ENCODE measurements around the gene DKC1.
A peak's percentile ranks its signal among the peaks of the same experiment; 100 is the strongest.

DKC1 gene

DNA sequence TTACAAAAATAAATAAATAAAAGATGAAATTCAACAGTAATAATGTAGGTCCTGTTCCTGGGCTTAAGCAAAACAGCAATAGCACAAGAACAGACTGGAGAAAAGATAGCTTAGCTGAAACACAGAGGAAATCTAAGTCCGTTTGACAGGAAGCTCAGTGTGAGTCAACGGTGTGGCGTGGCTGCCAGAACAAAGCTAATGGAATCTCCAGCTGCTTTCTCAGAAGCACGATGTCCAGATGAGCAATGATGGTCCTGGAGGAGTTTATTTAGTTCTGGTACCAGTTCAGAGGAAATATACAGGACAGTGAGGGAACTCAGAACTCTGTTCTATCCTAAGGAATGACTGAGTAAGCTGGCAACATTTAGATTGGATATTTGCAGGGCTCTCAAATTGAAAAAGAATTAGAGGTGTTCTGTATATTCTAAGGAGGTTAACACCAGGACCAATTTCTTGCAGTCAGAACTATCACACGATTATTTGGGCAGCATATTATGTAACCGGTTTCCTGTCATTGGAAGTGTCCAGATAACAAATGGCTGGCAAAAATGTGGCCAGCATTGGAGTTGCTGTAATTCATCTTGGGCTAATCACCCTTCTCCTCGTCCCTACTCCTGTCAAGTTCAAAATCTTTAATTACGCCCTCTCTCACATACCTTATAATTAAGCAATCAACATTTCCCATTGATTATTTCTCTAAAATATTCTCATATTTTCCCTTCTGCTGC, 24.5 kb upstream of the DKC1 start:
- no peak for DNase-seq

DNA sequence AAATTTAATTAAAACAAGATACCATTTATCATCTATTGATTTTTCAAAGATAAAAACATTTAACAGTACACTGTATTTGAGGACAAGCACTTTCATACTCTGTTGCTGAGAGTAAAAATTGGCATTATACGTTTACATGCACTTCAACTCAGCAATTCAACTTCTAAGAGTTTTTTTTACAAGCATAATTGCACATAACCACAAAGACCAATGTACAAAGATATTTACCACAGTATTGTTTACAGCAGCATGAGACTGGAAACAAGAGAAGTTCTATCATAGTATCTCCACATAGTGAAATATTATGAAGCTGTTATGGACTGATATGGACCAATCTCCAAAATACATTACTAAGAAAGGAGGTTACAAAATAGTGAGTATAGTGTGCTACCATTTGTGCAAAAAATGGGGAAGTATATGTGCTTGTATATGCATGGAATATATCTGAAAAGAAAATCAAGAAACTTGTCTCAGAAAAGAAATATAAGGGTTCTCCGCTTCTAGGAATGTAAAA, 22.7 kb upstream of the DKC1 start:
- DNase-seq, result no peak

DNA sequence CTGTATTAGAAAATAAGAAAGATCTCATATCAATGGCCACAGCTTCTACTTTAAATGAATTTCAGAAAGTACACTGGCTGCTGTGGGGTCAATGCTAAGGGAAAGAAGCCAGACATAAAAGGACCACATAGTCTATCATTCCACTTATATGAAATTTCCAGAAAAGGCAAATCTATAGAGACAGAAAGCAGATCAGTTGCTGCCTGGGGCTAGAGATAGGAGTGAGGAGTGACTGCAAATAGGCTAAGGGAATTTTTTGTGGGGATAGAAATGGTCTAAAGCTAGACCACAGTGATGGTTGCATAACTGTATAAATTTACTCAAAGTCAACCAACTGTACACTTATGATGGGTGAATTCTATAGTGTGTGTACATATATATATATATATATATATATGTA, 20.1 kb upstream of the DKC1 start:
- no peak for DNase-seq

DNA sequence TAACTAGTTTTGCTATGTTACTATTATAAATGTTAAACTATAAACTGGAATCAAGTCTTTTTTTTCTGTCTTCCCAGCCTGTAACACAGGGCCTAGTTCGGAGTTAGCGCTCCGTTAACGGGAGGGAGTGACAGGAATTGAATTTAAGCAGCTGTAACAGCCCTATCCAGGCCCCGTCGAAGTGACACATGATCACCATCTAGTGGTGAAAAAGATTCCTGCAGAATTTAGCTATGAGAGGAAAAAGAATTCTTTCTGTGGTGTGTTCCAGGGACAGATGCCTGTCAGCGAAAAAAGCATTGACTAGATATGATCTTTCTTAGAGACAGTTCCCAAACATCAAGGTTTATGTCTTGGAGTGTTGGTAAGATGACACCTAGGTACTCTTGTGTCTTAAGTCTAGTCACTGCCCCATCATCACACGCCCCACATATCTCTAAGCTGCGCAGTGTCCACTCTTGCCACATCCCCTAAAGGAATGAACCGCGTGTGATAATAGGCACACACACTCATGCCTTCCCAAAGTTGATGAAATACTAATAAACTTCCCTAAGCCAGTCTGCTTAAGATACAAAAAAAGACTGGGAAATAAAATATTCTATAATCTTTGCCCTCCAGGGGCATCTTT, 13.8 kb upstream of the DKC1 start:
- peak; percentile 79 for DNase-seq

DNA sequence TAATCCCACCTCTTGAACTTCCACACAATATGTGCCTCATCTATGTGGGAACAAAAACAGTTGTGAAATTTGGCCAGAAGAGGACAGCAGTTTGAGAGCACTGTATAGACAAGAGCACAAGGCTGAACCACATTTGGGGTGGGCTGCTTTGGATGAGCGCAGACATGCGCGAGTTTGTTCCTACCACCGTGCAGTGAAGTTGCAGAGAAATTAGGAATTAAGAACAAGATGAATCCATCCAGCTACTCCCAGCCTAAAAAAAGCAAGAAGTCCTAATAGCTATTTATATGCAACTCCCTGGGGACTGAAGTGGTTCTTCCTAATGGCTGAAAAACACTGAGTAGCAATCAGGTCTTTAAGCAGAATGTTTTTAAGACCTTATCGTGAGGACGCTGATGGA, 12.8 kb upstream of the DKC1 start:
- peak; percentile 32 for DNase-seq

DNA sequence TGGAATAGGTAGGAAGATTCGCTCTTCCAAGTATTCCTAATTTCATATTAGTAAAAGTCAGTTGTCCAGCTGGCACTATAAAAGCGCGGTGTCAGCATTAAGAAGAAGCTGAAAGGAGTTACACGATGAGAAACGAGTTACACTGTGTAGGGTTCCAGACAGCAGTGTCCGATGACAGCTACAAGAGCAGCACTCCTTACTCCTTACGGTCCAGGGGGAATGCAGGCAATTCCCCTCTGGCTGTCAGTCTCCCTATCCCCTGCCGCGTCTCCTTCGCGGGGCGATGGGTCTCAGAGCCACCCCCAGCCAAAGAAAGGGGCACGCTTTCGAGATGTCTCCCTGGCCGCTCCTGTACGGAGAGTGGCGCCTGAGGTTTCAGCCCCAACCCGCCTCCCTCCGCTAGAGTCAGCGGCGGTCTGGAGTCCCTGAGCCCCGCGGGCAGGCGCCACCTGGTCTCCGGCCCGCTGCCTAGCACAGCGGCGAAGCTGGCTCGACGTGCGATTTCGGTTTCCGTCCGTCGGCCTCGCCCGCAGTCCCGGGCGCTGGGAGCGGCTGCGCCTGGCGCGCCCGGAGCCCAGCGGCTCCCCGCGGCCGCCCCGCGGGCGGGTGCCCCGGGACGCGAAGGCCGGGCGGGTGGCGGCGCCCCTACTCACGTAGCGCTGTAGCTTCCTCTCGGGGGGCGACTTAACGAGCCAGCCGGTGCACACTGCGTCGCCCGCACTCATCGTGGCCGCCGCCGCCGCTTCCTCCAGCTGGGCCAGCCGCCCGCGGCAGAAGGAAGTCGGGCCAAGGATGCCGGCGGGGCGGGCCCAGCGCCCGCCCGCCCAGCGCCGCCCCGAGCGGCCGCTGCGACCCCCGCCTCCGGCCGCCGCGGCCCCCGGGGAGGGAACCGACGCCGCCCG, 12.1 kb upstream of the DKC1 start, which contains the start of gene GAB3:
GAB3 (minus strand) TSS at position 777 of the 902 bp plus-strand sequence; CDS start at position 725, 52 bp downstream.
- DNase-seq, result peak; percentile 61

DNA sequence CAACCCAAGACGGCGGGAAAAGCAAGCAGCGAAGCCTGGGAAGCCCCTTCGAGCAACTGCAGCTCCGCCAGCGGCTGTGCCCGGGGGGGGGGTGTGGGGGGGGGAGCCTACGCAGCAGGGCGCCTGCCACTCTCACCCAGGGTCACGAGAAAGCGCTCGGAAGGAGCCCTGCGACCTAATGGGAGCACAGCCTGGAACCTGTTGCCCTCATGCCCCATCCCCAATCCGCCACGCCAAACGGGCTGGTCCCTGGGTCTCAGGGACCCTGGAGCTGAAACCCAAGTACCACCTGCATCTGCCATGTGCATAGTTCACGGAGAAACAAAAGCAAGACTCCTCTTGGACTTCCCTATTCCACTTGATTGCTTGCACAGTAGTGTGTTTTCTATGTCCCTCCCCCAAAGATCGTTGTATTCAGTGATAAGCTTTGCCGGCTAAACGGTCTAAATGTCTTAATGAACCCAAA, 11.4 kb upstream of the DKC1 start:
- no peak for DNase-seq

DNA sequence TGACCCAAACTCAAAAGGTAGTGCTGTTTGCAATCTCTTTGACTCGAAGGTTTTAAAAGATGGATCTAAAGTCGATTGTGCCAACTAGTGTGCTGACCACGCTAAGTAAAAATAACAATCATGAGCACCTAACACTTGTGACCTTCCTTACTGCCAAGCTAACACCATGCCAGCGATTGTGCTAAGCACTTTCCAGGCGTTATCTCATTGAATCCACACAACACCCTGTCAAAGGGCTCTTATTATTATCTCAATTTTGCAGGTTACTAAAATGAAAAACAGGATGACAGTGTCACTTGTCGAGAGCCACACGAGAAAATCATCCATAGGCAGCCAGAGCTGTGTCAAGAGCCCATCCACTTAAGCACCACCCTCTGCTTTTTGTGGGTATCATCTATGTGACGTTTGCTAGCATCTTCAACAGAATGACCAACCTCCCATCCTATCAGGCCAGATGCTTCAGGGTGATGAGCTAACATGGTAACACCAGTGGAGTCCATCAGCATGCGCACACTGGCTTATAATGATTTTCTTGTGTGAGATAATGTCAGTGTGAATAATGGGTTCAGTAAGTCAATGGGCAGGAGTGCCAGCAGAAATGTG, 10.9 kb upstream of the DKC1 start:
- DNase-seq, result peak; percentile 50

DNA sequence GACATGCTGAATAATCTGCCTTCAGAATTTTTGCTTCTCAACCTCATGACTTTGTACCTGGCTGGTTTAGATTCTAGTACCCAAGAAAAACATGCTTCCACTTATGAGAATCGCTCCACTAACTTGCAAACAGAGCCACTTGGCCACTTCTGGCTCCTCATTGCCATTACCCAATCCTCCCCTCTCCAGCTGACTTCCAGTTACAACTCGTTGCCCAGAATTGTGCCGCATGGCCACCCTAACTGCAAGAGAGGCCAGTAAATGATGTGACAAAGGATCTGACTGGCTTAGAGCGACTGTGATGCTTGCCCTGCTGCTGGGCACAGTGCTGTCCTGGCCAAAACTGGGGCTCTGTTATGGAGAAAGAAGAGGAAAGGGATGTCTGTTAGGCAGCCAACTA, 4.0 kb upstream of the DKC1 start:
- no peak for DNase-seq

DNA sequence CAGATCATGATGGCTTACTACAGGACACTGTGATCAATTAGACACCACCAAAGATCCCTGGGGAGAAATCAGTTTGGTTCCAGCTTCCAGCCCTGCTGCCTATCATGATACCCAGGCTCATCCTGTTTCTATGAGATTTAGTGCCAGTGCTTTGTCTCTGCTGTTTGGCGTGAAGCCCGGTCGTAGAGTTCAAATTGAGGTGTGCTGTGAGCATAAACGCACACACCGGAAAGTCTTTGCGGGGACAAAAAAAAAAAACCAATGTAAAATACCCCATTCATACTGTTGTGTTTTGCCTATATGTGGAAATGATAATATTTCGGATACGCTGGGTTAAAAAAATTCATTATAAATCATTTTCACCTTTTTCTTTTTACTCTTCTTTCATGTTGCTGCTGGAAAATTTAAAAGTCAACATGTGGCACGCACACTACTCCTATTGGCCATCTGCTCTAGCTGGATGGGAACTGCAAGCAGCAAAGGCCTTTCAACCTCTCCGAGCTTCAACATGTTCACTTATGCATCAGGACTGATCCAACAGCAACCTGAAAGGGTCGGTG, 607 bp upstream of the DKC1 start:
- DNase-seq, result peak; percentile 68

DNA sequence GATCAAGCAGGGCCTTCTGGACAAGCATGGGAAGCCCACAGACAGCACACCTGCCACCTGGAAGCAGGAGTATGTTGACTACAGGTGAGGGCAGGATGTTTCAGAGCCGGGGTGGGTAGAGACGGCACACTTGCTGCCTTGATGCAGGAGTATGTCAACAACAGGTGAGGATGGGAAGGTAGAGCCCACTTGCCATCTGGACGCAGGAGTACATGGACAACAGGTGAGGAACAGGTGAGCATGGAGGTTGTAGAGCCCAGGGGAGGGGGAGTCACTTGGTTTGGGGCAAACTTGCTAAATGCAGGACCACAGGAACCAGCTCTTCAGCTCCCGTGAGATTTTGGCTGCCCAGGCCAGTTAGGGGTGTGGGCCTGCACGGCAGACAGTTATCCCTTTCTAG, 12.0 kb downstream of the DKC1 start:
- DNase-seq, result no peak

DNA sequence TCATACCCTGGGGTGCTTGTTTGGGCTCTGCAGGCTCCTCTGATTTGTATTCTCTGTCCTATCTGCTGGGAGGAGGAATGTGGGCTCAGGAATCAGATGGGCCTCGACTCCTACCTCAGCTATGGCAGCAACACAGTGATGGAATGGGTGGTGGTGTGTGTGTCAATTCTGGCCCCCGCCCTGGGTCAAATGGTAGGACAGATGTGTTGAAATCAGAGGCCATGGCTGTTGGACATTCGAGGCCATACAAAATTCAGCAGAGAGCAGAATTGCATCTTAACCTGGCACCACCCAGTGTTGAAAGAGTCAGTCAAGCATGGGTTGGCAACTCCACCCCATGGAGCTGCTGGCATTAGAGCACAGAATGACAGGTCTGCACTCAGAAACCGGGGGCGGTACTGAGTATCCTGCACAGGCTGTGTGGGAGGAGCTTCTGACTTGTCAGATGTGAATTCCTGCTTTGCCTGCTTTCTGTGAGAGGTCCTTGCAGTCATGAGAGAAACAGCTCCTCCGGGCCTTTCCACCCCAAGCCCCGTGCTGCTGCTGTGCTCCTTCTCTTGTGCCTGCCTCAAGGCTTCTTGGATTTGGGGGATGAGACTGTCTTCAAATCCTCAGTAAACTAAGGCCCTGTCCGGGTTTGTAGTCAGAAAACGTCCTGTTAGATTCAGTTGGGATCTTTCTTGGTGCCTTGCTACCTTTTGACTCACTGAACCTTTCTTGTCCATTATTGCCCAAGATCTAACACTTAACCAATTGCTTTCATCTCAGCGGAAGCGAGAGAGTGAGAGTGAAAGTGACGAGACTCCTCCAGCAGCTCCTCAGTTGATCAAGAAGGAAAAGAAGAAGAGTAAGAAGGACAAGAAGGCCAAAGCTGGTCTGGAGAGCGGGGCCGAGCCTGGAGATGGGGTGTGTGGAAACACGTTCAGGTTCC, 13.0 kb downstream of the DKC1 start:
- peak; percentile 26 for DNase-seq

DNA sequence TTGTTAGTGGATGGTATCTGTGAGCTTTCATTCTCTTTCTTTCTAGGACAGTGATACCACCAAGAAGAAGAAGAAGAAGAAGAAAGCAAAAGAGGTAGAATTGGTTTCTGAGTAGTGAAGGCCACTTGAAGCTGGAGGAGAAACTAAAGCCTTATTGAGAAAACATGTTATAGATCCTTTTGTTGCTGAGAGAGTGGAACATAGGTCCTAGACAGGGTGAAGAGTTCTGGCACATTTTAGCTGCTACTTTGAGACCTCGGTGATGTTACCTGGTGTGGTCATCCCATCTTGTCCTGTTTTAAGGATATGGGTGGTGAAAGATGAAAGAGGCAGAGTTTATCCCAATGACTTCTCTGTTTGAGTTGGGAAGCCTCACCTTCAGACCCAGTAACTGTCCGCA, 14.1 kb downstream of the DKC1 start:
- DNase-seq, result no peak

DNA sequence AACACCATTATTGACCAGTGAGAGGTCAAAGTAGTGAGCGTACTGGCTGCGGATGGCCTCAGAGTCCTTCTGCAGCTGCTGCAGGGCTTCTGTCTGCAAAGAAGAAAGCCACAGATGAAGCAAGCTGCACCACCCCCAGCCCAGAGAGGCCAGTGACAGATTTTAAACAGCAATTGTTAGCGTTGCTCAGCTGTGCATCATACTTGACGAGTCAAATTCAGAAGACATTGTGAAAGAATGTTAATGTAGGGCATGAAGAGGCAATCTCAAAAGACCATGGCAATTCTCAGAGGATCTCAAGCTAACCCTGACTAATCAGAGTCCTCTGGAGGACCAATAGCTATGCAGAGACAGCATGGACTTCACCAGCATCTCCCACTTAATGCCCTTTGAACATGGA, 16.6 kb downstream of the DKC1 start:
- DNase-seq, result no peak

DNA sequence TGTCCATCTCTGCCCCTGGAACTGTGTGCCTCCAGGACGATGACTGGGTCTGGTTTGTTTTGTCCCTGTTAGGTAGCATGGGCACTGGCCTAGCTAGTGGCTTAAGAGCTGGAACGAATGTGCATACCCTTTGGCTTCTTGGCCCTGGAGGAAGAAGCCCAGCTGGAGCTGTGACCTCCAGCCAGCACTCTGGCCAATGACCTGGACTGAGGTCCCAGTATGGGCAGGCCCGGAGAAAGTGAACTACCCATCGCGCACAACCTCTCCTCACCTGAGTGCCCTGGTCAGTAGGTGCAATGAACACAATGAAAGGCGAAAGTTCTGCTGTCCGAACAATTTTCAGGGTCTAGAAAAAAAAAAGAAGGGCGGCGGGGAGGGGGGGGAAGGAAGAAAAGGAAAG, 18.3 kb downstream of the DKC1 start:
- no peak for DNase-seq

DNA sequence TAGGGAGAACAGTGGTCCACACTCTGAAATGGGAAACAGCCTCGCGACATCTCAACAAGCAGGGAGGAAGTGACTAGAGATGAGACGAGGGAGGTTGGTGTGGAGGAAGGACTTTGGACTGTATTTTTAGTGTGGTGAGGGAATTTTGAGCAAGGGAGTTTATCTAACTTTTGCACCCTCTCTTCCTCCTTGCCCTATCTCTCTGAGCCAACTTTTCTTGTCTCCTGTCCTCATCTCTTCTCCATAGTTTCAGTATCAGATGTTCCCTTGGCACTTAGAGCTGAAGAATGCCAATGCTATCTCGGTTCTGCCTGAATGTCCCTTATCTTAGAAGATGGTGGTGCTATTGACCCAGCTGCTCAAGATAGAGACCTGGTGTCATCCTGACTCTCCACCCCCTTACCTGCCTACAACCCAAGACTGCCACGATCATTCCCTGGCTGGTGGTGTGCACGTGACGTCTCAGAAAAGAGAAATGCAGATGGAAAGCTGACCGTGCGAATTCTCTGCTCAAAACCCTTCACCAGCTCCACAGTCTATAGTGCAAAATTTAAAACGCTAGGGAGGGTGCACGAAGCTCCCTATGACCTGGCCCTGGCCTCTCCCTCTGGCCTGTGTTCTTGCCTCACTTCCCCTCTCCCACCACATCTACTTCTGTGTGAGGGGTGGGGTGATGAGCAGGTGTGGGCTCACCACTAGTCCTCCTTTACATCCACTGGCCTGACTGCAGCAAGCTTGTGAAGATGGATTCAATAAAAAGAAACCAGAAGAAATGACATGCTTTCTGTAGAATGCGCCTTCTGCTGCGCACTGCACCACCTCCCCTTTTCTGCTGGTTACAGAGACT, 21.7 kb downstream of the DKC1 start:
- no peak for DNase-seq

DNA sequence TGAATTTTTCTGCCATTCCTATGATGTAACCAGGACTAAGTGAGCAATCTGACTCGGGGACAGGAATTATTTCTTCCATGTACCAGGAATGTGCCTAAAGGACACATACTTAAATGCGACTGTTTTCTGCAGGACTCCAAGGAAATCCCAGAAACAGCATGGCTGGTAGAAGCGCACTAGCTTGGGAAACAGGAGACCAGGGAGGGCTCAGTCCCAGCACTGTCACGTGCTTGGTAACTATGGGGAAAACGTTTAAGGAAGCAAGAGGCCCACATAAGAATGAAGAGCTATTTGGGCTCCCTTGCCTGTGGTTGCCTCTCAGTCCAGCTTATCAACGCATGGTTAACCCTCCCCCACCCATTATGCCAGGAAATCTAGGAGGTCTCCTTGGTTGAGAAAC, 23.1 kb downstream of the DKC1 start:
- no peak for DNase-seq

DNA sequence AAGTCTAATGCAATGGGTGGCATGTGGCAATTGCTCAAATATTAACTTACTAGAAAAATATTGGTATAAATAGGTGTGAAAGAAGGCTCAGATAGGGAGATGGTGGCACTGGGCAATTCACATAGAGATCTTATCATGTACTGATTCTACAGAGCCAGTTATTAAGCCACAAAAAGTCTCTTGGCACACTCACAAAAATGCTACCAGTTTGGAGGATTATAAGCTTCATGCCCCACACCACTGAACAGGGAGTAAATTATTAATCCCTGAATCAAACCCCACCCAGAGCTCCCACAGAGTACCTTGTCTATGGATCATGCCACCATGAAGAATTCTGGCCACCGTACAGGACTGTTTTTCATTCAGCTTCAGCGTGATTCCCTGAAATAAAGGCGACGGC, 28.8 kb downstream of the DKC1 start:
- DNase-seq, result no peak

DNA sequence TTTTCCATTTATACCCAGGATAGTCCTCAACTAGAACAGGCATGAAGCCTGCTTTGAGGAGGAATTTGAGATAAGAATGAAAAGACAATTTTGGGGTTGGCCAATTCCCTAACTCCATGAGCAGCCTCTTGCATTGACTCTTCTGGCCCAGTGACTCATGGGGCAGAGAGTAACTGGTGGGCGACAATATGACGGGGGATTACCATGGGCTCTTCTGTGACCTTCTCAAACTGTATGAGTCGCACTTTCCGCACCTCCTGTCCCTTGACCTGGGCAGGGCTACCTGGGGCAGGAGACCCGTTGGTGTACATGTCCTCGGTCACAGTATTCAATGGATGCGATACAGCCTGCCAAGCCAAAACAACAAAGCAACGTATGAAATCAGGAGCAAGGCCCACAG, 29.3 kb downstream of the DKC1 start:
- no peak for DNase-seq

DNA sequence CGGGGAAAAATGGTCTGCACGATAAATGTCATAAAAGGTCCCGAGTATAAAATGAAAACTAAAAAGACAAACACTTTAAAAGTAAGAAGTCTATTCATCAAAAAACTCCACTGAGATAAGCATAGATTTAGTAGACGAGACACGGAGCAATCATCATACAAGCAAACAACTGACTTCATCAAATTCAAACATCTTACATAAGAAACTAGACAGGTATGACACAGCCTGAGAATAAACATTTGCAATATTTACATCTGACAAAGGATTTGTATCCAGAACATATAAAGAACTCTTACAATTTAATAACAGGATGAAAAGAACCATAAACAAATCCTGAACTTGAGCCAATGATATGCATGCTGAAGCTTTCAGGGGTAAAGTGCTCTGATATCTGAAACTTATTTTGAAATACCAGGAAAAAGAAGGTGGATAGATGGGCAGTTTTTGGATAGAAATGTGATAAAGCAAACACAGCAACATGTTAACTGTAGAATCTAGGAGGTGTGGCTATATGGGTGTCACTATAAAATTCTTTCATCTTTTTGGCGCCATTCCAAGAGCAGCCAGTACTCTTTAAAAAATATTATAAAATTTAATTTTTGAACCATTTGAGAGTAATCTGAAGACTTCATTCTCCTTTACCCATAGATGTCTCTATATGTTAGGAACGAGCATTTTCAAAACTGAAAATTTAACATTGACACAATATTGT, 30.6 kb downstream of the DKC1 start:
- no peak for DNase-seq
